Umbilical cord (tissue), 2 donors: ENCODE data around the gene DAAM2. TPM values are rescaled to one million over a fixed set of nuclear protein-coding genes. Genes with fewer than 3 reads are reported as not detected.

Experiments used
- DNase-seq: peaks from one replicate; pipeline ENCODE4 v3.0.0-alpha.2; 2015; ENCODE audit warnings: low spot score
- total RNA-seq: library from RNA; depleted of rRNA; stranded (reverse); fragments of >200 nt; gene quantifications from one replicate; pipeline ENCODE4 v1.2.3, GENCODE V29; 2014; ENCODE audit warnings: low replicate concordance; ENCODE audit not compliant: insufficient read depth

Gene DAAM2
- total RNA-seq, 1 donor from 2014 or later, result 51.3 TPM

DNA sequence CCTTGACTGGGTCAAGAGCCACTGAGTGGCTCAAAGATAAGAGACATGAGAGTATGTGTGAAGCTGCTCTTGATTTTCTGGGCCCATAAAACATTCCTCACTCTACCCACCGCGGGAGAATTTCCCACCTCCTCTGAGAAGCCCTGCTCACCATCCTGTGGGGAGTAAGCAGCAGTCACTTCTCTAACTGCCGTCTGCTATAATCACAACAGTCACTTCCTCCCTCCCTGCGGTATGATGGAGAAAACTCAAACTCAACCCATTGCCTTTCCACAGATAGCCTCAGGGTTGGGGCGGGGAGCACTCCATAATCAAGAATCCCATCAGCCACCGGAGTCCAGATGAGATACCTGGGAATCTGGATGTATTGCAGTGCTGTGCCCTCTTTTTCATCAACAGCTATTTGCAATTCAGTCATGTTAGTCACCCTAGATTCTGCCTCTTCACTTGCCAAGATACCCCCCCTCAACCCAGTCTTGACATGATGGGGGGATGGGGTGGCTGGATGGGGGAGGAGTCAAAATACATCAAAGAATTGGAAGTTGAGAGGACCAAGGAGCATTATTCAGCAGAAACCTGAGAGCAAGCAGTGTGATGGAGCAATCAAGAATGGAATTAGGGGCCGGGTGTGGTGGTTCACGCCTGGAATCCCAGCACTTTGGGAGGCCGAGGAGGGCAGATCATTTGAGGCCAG lies 137.0 kb downstream of the DAAM2 start:
- no peak for DNase-seq

DNA sequence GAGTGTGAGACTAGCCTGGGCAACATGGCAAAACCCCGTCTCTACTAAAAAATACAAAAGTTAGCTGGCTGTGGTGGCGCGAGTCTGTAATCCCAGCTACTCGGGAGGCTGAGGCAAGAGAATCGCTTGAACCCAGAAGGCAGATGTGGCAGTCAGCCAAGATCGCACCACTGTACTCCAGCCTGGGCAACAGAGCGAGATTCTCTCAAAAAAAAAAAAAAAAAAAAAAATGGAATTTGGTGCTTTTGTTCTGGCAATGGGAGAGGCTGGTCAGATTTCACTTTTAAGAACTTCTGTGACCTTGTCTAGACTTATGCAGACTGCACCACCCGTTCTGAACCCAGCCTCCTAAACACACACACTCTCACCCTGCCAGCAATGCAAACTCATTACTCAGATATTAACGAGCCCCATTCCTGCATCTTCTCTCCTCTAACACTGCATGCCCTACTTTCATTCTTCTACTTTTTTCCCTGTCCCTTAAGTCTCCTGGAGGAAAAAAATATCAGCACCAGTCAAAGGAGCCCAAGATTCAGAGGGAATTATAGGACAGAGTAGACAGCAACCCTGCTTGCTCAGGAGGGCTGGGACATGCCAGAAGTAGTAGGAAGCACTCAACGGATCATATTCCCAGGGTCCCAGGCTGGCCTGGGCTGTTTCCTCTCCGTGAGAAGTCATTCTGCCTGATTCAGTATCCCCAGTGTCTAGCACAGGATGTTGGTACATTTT lies 137.7 kb downstream of the DAAM2 start:
- no peak for DNase-seq

DNA sequence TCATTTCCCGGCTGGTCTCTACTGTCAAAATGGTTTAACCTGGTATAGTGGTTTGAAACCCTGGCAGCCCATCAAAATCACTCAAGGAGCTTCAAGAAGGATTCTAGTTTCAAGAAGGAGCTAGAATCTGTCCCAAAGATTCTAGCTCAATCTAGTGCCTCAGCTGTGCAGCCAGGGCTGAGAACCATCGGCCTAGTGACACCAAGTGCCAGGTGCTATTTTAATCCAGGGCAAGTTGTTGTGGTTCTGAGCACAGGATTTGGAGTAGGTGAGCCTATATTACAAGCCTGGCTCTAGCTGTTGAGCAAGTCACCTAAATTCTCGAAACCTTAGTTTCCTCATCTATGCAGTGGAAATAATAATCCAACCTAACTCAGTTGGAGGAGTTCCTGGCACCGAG lies 138.4 kb downstream of the DAAM2 start:
- no peak for DNase-seq

DNA sequence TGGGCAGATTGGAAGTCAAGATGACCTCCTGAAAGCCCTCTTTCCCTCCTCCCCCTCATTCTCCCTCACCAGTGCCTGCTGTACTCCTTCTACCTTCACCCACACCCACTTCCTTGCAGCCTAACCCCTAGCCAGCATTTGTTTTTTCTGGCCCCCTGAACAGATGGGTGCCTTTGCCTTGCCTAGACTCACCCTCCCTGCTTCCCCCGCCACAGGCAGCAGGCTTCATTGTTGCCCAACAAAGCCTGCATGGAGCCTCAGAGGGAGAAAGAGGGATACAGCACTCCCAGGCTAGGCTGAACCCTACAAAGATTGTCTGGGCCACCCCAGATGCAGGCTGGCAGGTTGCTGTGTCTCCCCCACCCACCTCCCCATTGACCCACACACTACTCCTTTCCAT lies 139.4 kb downstream of the DAAM2 start:
- no peak for DNase-seq

DNA sequence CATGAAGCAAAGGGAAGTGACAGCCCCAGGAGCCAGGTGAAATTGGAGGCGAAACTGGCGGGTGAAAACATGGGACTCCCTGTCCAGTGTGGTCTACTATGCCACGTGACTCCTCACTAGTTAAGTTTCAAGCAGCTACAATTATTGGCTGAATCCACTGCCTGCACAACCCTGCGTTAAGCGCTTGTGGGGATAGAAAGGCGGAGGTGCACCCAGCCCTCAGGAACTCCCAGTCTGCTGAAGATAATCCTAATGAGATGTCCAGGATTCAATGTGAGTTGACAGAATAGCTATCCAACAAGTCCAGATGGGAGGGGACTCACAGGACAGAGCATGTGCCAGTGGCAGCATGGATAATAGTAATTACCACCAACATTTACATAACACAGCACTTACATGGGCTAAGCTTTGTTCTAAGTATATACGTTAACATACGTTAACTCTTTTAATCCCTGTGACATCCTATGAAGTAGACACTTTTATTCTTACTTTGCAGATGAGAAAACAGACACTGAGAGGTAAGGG lies 140.3 kb downstream of the DAAM2 start:
- DNase-seq, result no peak

DNA sequence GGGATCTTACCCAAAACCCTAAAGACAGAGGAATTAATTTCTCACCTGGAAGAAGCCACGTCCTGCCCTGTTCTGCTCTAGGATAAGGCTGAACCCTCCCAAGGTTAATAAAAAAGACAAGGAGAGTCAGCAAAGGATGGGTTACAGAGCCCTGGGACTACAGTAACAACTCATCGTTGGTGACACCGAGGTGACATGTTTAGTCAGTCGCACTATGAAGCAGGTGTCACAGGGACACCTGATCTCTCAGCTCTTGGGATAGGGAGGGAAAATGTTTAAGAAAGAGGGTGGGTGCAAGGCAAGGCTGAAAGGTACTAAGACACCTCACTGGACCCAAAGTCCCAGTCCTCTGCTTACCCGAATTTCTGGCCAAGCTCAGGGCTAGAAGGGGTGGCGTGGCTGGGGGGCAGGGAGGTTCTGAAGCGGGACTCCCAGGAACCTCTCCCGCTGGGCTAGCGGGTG lies 141.5 kb downstream of the DAAM2 start:
- no peak for DNase-seq

DNA sequence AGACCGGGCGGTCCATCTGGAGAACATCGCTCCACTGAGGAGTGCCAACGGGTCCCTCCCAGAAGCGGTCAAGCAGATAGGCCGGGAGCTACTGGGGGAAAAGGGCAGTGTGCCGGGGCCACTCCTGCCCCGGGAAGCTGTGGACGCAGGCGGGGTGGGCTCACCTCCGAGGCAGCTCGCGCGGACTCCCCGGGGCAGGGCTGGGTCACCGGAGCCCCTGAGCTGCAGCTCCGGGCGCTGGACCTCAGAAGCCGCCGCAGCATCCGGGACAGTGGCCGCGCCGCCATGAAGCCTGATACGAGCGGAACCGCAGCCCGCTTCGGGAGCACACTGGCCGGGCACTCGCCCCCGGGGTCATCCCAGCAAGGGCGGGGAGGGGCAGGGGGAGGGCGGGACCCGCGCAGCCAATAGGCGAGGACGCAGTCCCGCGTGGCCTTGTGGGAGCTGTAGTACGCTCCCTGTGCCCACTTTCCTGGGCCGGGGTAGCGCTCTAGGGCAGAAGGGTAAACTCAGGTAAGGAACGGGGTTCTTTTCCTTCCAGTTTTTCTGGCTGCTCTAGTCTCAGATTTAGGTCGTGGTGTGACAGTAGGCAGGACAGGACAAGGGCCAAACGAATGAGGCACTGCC lies 142.1 kb downstream of the DAAM2 start, which contains the start of gene MOCS1:
MOCS1 (minus strand) TSS at position 332 of the 627 bp plus-strand sequence; CDS start at position 287, 45 bp downstream.
- peak; percentile 68 for DNase-seq

DNA sequence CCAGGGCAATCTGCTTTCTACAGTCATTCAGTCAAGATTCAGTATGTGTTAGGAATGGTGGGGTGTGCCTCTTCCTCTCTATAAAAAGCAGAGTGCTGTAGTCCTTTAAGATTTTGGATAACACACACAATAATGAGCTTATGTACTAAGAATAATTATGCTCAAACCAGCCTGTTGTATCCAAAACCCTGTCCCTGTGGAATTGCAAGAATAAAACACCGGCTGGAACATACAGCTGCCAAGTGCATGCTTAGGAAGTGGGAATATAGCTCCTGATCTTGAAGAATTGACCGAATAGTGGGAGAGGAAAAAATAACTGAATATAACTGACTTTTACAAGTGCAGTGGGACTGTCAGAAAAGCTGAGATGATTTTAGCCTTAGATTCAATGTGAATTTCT lies 143.1 kb downstream of the DAAM2 start:
- no peak for DNase-seq

DNA sequence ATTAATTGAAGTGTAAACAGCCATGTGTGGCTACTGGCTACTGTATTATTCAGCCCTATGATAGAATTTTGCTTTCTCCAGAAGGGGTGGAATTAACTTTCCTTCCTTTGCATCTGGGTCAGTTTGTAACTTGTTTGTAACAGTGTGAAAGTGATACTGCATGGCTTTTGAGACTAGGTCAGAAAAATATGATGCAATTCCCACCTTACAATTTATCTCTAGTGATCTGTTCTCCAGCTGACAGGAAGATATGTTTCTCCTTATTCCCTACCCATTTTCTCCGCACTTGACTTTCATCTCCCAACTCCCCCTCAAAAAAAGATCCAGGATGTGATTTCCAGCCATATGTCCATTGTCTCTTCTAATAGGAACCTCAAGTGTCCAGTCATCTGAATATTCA lies 144.7 kb downstream of the DAAM2 start:
- DNase-seq, result no peak

DNA sequence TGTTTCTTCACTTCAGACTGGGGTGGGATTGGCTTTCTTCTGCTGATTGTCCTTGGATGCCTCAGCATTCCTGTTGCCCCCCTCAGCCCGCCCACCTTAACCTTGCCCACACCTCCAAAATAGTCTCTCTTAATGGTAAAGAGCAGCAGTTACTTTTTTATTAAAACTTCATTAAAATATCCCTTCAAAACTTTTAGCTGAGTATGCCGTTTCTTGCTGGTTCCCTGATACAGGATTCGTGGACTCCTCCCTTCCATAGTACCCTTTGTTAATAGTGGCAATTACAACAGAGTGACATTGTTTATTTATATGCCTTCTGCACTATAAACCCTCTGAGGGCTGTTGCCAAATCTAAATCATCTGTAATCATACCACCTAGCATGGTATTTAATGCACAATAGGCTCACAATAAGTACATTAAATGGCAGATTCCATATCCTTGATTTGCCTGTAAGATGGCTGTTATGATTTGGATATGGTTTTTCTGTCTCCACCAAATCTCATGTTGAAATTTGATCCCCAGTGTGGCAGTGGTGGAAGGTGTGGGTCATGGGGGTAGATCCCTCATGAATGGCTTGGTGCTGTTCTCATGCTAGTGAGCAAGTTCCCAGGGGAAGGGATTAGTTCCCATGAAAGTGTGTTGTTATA lies 145.6 kb downstream of the DAAM2 start:
- no peak for DNase-seq

DNA sequence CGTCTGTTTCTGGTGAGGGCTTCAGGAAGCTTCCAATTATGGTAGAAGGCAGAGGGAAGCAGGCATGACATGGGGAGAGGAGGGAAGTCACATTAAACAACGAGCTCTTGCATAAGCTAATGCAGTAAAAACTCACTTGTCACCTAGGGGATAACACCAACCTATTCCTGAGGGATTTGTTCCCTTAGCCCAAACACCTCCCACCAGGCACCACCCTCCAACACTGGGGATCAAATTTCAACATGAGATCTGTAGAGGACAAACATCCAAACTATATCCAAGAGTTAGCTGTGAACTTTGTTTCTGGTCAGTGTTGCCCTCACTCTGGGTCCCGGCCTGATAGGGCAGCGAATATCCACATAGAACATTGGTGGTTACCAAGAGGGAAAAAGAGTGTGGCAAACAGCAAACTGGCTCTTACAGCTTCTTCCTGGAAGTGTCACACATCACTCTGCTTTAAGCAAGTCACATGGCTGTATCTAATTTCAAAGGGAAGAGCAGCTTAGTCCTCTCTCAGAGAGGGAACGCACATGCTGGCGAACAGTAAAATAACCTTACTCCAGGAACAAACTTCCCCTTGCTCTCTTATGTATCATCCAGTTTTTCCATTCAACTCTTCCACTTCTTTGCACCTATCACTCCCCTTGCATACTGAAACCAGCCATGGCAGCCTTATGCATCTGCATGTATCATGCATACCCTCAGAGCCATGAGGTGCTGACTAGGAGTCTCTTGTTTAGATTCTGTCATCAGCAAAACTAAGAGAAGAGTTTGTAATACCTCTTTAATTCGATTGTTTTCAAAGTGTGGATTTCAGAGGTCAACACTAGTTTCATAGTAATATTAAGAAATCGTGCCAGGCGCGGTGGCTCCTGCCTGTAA lies 146.8 kb downstream of the DAAM2 start:
- DNase-seq, result no peak

DNA sequence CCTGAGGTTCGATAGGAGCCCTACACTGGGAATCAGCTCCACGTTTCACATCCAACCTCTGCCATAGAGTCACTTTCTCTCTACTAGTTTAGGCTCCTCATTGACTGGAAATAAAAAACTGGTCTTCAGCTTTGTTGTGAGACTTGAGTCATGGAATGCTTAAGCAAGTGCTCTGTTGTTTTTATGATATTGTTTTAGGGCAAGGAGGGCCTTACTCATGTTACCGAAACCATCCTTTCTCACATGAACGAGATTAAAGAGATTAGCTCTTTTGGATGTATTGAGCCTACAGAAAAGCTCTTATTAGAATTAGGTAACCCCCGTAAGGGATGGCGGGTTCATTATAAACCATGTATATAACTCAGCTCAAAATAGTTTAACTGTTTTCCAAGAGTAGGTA lies 149.0 kb downstream of the DAAM2 start:
- DNase-seq, result no peak

DNA sequence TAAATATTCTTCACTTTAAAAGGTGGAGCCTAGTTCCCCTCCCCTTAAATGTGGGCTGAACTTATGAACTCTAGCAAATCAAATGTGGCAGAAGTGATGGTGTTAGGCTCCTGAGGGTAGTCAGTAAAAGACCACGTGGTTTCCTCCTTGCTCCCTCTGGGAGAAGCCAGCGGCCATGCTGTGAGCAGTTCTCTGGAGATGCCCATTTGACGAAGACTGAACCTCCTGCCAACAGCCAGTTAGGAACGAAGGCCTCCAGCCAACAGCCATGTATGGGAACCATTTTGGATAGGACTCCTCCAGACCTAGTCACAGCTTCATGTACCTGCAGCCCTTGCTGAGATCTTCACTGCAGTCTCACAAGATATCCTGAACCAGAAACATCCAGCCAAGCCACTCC lies 149.6 kb downstream of the DAAM2 start:
- DNase-seq, result no peak

DNA sequence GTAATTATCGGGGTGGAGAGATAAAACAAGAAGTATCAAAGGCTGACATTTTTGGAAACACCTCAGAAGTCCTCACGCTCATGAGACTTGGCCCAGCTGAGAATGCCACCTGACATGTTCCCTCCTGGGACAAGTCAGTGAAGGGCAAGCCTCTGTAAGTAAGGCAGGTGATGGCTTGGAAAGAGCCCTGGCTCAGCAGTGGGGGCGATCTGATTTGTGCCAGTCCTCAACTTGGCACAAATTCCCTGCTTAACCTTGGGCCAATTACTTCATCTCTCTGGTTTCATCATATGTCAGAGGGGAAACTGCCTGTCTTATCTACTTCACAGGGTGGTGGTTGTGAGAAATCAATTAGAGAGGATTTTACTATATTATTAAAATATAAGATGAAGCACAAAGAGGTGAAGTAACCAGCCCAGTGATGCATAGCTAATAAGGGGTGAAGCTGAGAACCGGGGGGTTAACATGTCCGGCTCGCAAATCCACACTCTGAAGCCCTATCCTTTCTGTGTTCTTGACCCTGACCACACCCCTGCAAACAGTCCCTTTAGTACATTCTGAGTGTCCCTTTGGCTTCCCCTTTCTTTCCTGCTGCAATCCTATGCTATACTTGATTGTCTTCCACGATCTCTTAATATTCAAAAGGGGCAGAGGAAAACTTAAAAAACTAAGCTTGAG lies 150.9 kb downstream of the DAAM2 start:
- no peak for DNase-seq

DNA sequence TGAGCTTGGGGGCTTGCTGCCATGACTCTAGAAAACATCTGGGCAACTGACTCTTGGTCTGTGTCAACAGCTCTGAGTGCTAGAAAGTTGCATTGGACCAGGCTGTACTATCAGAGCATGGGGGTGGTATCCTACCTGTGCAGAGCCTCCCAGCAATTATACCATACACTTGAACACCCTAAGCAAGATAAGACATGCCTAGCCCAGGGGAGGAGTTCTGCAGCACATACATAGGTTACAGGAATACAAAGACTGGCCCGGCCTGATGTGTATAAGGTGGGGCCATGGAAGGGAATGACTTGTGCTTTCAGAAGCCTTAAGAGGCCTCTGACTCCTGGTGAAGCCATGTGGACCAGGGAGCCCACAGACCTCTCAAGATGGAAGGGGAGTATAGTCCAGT lies 153.4 kb downstream of the DAAM2 start:
- DNase-seq, result no peak

DNA sequence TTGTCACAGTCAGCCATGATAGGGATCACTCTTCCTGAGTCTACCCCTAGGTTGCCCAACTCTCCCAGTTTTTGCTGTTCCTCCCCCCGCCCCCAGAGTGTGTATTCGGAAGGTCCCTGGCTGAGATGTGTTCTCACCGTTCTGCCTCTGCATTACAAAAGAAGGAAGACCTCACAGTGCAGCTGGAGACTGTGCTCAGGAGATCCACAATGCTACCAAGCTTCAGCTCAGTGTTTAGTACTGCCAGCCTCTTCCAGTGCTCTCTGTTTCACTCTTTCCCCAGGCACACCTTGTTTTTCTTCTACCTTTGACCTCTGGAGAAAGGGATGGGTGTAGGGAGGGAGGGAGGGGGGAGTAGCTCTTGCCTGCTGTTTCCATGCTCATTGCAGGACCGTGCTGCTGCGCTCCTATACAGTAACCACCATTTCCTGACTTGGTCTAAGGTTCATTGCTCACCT lies 155.5 kb downstream of the DAAM2 start:
- no peak for DNase-seq

DNA sequence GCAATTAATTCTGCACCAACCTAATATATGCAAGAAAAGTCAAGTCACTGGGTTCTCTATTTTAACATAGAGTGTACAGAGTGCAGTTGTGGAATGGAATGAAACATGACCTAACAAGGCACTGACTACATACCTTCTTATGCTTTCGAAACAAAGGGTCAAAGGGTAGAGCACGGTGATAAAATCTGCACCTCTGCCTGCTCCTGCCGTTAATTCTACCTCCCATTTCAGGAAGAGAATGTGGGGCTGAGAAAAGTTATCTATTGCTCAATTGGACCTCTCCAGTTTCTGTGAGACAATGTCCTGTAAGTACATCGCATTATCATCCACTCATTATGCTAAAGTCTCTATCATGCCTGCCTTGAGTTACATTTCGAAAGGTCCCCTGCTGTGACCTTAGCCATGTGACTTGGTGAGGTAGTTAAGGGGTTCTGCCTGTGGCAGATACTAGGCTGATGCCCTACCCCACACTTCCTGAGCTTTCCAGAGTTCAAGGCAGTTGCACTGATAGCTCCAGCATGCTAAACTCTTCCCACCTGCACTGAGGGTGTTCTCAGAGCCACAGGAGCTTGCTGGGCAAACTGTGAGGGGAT lies 156.1 kb downstream of the DAAM2 start:
- DNase-seq, result no peak

DNA sequence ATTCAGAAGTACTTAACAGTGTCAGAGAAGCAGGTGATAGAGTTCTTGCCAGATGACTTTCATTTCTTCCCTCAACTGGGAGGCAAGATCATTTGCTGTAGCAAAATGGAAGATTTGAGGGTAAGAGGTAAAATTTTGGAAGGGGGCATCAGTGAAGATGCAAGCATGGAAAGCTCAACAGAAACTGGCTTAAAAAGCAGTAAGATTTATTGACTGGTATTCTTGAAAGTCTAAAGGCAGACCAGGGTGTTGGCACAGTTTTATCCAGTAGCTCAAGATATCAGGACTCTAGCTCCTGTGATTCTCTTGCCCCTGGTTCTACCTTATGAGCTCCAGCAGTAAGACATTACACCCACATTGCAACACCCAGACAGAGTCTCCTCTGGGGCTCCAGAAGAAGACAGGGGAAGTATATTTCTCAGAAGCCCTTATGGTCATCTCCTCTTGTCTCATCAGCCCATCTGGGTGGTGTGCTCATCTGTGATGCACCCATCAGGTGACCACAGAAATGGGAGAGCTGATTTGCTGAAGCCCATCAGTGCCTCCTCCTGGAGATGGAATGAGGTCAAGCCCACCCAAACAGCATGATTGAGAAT lies 158.0 kb downstream of the DAAM2 start:
- DNase-seq, result no peak

DNA sequence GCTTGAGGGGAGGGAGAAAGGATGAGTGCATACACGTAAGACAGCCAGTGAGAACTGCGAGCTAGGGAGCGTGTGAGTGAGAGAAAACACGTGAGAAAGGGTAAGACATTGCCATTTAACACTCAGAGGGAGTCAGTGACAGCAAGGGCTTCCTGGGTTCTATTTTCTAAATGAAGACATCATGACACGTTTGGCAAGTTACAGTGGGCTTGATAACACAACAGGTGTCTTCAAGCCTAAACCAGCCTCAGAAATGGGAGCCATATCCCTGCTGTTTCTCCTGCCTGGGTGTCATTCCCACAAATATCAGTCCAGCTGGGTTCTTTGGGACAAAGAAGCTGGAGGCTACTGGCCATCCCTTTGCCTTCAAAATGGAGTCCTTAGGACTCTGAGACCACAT lies 159.0 kb downstream of the DAAM2 start:
- DNase-seq, result no peak
